Activated CD4-positive, alpha-beta T cell treated with anti-CD3 and anti-CD28 coated beads, Interleukin-10, Interleukin-2, amounts not matched to agents 100 ng/mL and 50 ng/mL, durations not matched to agents 16 hours and 8 hours (primary cell): ENCODE data around the gene ATP1B3.
A peak's percentile ranks its signal among the peaks of the same experiment; 100 is the strongest.
"Not testable (repeated sequence)": the region's sequence is repeated elsewhere in the genome, so short reads cannot be mapped to it uniquely, and the experiment has no call there.

Experiments used
- DNase-seq: peaks from one replicate; pipeline ENCODE4 v3.0.0-alpha.2; 2020

ATP1B3 gene

DNA sequence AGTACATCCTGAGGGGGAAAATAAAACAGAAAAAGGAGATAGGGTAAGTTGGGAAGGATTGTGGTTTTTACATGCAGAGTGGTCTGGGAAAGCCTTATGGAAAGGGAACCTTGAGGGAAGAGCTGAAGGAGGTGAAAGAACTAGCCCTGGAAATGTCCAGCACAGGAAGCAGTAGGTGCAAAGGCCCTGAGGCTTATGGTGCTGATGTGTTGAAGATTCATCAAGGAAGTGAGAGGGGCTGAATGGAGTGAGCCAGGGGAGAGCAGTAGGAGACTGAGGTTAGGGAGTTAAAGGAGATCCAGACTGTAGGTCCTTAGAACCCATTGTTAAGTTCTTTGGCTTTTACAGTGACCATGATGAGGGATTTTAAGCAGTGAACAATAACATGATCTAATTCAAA is 33.0 kb downstream of the ATP1B3 start:
- DNase-seq = no peak

GRCh38 chr3:141909986-141910385 is 33.5 kb downstream of the ATP1B3 start:
- DNase-seq = not testable (repeated sequence)

- DNase-seq = peak; percentile 70
These were observed 36.8 kb downstream of the ATP1B3 start for GRCh38 chr3:141913150-141913811.

GRCh38 chr3:141914311-141914710 is 37.9 kb downstream of the ATP1B3 start:
- no peak for DNase-seq

DNA sequence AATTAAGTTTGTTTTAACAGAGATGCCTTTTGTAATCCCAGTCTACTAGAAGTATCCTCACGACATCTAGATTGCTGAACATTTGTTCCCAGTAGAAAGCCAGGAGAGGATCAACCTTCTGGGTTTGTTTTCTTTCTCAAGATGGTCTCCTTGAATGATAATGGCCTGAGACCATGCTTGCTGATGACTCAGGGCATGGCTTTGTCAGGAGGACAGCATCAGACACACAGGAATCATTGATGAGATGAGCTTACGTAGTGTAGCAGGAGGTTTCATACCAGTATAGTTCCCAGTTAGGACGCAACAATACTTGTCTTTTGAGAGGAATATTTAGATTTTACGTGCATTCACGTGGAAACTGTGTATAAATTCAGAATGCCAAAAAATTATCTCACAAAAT is 38.6 kb downstream of the ATP1B3 start:
- no peak for DNase-seq

GRCh38 chr3:141915766-141916165 is 39.3 kb downstream of the ATP1B3 start:
- DNase-seq = no peak

DNA sequence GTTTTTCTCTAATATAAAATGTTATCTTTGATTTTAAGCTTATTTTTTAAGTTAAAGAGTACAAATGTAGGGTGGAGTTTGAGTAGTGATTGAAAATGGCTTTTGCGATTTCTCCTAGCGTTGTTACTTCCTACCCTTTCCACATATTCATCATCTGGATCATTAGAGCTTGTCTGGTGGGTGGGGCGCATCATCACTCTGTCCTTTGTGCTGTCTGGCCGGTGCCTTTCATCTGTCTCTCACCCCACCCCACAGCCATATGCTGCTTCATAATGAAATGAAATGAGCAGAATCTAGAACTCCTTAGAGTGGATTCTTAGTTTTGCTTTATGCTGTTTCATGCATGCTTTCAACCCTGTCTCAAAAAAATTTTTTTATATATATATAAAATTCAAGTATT is 44.3 kb downstream of the ATP1B3 start:
- no peak for DNase-seq

DNA sequence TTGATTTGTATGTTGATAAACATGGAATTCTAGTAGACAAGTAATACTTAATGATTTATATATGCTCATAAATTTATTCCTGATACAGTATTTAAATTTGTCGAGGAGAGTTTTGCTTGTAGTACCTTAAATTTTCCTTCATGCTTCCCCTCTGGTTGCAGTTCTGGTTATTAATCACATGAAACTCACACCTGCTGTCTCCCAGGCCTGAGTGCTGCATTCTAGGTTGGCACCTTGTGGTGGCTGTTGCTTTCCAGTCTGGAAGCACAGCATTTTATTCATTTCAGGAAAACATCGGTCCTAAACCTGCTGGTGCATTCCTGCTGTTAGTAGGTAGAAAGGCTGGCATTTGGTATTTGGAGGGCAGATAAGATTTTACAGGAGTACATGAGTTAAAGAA is 44.9 kb downstream of the ATP1B3 start:
- DNase-seq = peak; percentile 12

DNA sequence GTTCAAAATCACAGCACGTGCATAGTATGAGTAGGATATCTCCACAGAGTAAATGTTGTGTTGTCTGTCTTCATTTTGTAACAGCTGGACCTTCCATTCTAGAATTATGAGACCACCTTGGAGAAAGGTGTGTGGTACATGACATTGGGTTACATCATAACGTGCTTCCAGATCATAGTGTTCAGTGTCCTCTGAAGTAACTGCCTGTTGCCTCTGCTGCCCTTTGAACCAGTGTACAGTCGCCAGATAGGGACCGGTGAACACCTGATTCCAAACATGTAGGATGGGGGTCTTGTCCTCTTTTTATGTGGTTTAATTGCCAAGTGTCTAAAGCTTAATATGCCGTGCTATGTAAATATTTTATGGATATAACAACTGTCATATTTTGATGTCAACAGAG is 49.2 kb downstream of the ATP1B3 start:
- DNase-seq = not testable (repeated sequence)

DNA sequence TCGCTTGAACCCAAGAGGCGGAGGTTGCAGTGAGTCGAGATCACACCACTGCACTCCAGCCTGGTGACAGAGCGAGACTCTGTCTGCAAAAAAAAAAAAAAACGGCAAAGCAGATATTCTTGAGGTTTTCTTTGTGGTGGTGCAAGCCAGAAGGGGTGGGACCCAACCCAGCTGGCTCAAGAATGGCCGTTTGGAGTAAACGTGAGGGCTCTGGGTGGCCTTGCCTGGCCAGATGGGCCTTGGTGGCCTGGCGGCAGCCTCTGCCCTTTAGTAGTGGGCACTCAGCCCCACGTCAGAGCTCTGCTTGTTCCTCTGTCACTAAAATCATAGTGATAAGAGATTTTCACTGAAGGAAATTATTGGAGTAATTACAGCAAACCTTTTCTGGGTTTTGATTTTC is 50.5 kb downstream of the ATP1B3 start:
- DNase-seq = no peak

DNA sequence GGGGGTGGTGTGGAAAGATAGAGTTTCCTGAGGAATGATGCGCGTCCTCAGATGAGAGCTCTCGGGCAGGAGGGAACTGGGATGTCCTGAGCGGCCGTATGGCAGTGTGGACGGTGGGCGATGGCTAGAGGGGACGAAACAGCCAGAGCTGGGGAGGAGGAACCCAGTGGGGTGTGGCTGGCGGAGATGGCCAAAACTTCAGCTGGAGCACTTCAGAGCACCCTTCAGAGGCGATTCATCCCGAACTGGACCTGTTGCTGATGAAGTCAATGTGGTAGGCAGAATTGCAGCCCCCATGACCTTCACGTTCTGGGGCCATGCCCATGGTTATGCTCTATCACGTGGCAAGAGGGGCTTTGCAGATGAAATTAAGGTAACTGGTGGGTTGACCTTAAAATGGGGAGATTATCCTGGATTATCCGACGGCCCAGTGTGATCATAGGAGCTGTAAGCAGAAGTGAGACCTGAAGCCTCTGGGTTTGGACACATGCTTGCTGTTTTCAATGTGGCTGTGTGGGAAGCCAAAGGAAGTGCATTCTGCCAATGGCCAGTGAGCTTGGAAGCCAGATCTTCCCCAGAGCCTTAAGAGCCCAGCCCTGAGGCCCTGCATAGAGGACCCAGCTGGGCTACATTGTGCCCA is 52.3 kb downstream of the ATP1B3 start:
- DNase-seq = no peak

DNA sequence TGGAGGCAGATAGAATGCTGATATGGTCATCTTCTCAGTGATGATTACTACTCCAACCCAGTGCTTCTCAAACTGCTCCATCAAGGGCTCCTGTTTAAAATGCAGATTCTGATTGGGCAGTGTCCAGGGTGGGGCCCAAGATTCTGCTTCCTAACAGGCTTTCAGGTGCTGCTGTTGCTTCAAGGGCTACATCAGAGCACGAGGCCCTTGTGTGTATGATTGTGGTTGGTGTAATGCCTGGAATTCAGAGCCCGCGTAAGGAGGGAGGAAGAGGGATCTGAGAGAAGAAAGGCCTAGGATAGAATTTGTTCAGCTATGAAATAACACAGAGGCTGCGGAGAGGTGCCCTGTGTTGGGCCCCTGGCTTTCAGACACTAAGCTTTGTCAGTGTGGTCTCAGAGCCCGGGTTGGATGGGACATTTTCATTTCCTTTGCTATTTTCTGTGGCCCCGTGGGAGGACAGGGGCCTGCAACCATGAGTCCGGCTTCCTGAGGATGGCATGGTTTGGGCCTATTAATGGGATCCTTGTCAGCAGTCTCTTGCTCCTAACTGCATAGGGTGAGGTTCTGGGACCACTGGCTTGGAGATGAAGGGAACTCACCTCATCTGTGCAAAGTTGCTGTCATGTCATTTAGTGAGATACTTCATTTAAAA is 53.0 kb downstream of the ATP1B3 start:
- no peak for DNase-seq

DNA sequence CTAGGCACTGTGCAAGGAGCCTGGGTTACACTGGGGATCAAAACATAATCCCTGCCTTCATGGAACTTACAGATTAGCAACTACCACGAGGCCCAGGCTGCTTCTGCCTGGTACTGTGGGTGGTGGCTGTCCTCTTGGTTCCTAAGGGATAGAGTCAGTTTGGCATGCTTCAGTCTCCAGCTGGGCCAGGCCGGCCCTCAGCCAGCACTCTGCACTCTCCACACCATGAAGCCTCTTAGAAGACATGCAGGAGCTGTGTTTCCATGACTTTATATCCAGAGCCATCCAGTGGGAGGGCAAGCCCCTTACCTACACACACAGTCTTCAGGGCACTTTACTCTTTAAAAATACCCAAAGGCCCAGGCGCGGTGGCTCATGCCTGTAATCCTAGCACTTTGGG is 54.4 kb downstream of the ATP1B3 start:
- no peak for DNase-seq

DNA sequence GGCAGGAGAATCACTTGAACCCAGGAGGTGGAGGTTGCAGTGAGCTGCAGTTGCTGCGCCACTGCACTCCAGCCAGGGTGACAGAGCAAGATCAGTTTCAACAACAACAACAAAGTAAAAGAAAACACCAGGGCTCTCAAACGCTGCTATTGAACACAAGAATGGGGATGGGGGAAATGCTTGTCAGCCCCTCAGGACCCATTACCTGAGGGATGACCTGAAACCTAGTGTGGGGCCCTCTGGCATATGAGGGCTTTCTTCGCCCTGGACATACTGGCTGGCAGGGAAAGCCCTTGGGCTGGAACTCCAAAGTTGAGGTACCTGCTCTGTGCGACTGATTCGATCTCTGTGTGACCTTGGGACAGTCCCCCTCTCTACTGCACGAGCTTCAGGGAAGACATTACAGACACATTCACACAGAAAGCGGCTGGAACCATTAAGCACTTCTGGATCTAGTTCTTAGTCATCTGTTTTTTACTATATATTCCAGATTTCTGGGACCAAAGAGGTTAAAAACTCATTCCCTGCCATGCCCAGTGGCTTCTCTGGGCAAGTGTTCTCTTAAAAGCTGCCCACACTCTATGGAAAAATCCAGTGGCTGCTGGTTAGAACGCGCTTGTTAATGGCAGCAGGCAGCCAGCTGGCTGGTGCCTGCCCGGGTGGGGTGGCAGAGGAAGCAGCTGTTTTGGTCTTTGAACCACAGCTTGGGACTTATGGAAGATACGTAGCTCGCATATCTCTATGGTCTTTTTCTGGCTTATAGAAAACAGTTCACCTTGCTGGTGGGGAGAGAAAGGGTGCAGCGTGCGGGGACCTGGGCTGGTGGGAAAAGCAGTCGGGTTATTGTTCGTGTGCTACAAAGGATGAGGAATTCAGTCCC is 57.2 kb downstream of the ATP1B3 start:
- no peak for DNase-seq

GRCh38 chr3:141934354-141934753 is 57.9 kb downstream of the ATP1B3 start:
- no peak for DNase-seq

DNA sequence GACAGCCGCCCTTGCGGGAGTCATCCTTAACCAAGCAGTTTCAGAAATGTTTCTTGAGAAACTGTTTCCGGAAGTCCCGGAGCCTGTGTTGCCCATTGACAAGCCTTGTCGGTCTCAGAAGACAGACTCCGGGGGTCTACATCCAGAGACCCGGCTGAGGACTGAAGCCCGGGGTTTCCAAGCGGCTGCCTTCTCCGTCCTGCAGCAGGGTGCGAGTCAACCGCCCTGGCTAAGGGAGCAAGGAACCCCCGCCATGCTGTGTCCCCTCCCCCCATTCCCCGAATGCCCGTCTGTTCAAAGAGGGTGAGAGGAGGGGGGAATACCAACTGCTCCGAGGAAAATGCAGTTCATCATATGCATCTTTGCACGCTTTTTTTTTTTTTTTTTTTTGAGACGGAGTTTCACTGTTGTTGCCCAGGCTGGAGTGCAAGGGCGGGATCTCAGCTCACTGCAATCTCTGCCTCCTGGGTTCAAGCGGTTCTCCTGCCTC is 61.6 kb downstream of the ATP1B3 start:
- no peak for DNase-seq

DNA sequence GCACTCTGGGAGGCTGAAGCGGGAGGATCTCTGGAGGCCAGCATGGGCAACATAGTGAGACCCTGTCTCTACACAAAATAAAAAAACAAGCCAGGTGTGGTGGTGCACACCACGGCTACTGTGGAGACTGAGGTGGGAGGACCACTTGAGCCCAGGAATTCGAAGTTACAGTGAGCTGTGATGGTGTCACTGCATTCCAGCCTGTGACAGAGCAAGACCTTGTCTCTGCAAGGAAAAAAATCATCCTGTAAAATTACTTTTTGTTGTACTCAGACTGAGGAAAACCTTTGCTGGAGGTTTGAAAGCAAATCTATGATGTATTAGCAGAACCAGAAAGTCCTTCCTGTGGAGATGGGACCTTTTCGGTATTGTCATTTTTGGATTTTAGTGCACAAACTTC is 63.3 kb downstream of the ATP1B3 start:
- DNase-seq = no peak

GRCh38 chr3:141940194-141940776 is 63.8 kb downstream of the ATP1B3 start:
- DNase-seq = peak; percentile 55

DNA sequence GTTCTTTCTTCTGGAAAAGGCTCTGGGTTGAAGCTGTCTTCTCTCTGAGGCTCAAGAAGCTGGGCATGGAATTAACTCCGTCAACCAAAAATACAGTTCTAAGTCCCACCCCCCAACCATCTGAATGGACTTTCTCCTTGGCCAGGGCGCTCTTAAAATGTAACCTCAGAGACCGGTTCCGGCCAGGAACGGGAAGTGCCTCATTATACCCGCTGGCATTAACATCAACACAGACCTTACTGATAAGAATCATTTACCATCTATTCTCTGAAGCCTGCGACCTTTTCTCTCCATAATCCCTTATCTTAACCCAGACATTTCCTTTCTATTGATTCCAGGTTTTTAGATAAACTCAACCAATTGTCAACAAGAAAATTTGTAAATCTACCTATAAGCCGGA is 64.7 kb downstream of the ATP1B3 start:
- DNase-seq = no peak

DNA sequence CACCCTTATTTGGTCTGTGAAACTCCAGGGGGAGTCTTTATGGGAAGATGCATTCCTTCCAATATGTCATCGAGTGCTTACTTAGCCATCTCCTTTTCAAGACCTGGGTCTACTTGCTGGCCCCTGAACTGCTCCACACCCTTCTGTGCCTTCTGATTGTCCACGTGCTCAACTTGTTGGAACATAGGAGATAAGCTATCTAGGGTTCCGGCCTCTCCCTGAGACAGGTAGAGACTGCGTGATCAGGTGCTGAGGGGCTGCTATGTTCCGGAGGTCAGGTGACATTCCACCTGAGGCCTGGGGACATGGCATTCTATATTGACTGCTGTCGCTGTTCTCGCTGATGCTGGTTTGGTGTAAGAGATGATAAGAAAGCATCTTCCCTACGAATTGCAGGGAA is 65.6 kb downstream of the ATP1B3 start:
- DNase-seq = no peak

GRCh38 chr3:141945726-141946485 is 69.5 kb downstream of the ATP1B3 start:
- DNase-seq = no peak

GRCh38 chr3:141949399-141949798 is 73.0 kb downstream of the ATP1B3 start:
- no peak for DNase-seq
